Measurements from ENCODE around the gene LDHD. TPM values are rescaled to one million over a fixed set of nuclear protein-coding genes. Genes with fewer than 3 reads are reported as not detected.

LDHD gene
- total RNA-seq, 2 experiments from 2014 or later = not detected

DNA sequence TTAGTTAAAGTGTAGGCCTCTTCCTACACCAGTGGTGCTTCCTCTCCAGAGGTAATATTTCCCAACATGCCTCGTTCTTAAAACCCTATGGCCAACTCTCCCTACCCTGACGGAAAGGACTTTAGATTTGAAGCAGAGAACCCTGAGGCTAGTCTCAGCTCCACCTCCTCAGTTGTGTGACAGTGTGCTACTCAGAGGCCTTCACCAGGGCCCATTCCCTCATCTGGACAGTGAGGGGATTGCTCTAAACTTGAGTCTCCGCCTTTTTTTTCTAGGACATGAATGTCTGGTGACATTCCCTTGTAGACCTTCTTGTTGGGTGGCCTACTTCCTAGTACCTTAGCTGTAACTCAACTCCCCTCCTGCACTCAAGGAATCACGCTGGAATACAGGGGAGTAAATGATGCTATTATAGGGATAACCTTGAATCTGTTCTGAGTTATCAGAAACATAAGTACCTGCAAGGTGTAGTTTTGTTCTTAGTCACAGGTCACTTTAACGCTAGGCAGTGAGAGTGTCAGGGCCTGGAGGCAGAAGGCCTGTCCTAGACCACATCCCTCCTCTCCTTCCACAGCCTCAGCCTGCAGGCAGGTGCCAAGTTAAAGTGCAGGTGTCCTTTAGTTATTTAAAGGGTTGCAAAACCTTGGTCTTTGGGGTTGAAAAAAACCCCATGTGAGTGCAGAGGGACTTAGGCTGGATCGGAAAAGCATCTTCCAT, 26.9 kb downstream of the LDHD start:
- no peak for ATAC-seq (ENCODE audit: low read depth)
- DNase-seq = no peak
- POLR2A ChIA-PET = interaction anchor here (1.2 kb wide), 1 partner anchor 15 kb away, joined by 3 read pairs; no protein-coding TSS in a partner anchor
- H3K9me3 Mint-ChIP-seq = no peaks in the 10 kb centered on the region
- no peaks in the 10 kb centered on the region for H3K27me3 Mint-ChIP-seq
- peaks cover 5% of the 10 kb centered on the region for H3K36me3 Mint-ChIP-seq
- H3K4me1 Mint-ChIP-seq = peaks cover 9% of the 10 kb centered on the region
- no peak overlapping the region for H3K27ac Mint-ChIP-seq
- H3K4me3 Mint-ChIP-seq = no peak overlapping the region

DNA sequence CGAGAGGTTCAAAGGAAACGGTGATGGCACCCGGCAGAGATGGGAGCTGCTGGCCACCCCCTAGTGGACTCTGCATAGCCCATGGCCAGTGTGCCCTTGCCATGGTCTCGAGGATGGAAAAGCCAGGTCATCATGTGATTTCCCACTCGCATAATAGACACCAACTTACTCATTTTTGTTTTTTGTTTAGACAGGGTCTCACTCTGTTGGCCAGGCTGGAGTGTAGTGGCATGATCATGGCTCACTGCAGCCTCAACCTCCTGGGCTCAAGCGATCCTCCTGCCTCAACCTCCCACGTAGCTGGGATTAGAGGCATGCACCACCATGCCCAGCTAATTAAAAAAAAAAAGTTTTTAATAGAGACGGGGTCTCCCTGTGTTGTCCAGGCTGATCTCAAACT, 27.6 kb downstream of the LDHD start:
- peaks cover 5% of the 10 kb centered on the region for H3K36me3 Mint-ChIP-seq
- no peak for ATAC-seq (ENCODE audit: low read depth)
- H3K4me1 Mint-ChIP-seq = peaks cover 9% of the 10 kb centered on the region
- no peak overlapping the region for H3K4me3 Mint-ChIP-seq
- H3K9me3 Mint-ChIP-seq = no peaks in the 10 kb centered on the region
- POLR2A ChIA-PET = interaction anchor here (1.2 kb wide), 1 partner anchor 15 kb away, joined by 3 read pairs; no protein-coding TSS in a partner anchor
- H3K27me3 Mint-ChIP-seq = no peaks in the 10 kb centered on the region
- H3K27ac Mint-ChIP-seq = no peak overlapping the region
- DNase-seq = no peak

DNA sequence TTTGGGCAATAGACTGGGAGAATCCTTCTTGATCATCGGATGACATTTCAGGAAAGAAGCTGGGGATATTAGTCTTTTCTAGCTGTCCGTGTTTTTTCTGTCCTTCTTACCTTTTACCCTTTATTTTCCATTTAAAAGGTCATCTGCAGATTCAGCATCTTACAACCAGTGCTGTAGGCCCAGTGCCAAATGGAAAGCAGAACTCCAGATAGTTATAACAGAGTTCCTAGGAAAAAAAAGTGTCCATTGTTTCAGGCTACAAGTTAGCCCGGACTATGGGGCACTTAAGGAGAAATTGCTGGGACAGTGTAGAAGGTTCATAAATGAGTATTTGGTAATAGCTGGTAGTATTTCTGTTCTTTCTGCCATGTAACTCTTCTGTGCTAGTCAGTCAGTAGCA, 28.4 kb downstream of the LDHD start:
- H3K4me1 Mint-ChIP-seq = peaks cover 9% of the 10 kb centered on the region
- POLR2A ChIA-PET = interaction anchor here (1.2 kb wide), 1 partner anchor 14 kb away, joined by 3 read pairs; no protein-coding TSS in a partner anchor
- no peak overlapping the region for H3K27ac Mint-ChIP-seq

DNA sequence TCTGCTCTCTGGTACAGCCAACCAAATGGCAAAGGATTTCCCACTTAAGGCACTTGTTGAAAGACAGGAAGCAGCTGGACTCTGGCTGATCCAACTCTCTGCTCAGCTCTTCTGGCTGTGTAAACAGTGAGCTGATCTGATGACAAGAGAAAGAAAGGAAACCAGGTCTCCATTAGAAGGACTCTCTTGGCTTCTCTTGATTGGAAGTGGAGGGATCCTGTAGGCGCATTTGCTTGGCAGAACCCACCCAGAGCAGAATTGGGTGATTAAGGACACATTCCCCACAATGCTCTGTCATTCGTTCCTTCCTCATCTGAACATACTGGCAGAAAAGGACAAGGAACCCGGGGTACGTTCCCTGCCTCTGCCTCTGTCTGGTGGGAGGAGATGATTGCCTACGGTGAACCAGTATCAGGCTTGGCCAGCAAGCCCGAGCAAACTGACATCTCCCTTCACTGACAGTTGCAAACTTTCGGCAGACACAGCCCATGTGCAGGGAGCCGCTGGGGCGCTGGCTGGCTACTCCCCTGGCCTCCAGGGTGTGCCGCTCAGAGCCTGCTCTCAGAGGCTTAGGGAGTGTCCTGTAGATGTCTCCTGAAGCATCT, 29.1 kb downstream of the LDHD start:
- Mint-ChIP-seq H3K4me1 (peaks cover 9% of the 10 kb centered on the region), H3K27ac (no peak overlapping the region)

More for the DNA sequence above, 28.4 kb downstream of the LDHD start:
- DNase-seq (no peak), ATAC-seq (ENCODE audit: low read depth) (no peak)
- Mint-ChIP-seq H3K36me3 (peaks cover 4% of the 10 kb centered on the region), H3K4me3 (no peak overlapping the region), H3K9me3 (no peaks in the 10 kb centered on the region), H3K27me3 (no peaks in the 10 kb centered on the region)

DNA sequence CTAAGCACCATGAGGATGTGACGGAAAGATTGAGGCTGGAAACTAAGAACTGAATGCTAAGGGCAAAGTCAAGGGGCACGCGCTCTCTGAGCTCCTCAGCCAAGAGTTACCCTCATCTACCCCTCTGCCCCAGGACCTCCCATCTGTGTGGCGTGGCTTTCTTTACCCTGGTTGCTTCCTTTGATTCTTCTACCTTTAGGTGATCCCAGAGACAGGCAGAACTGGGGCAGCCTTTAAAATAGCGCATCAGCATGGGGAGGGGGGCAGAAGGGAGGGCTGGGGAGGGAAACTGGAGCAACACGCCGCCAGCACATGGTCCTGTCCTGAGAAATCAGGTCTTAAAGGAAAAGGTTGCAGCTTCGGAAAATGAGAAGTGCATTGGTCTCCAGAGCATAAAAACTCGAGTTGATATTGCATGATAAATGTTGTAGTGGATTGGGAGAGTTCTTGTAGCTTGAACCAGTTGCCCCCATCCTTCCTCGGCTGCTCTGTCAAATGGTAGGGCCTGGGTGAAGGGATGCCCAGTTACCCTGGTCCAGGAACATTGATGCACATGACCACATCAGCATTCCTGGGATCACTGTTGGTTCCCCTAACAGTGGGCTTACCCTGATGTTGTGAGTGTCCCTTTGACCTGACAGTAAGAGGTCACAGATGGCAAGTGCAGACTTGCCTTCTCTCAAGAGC, 29.7 kb downstream of the LDHD start:
- Mint-ChIP-seq H3K36me3 (peaks cover 6% of the 10 kb centered on the region), H3K27me3 (no peaks in the 10 kb centered on the region), H3K4me1 (peaks cover 9% of the 10 kb centered on the region), H3K4me3 (no peak overlapping the region), H3K27ac (no peak overlapping the region), H3K9me3 (no peaks in the 10 kb centered on the region)
- DNase-seq (no peak), ATAC-seq (ENCODE audit: low read depth) (no peak)
- POLR2A ChIA-PET = no interaction called here

More for the DNA sequence above, 29.1 kb downstream of the LDHD start:
- Mint-ChIP-seq H3K36me3 (peaks cover 6% of the 10 kb centered on the region), H3K9me3 (no peaks in the 10 kb centered on the region), H3K4me3 (no peak overlapping the region), H3K27me3 (no peaks in the 10 kb centered on the region)
- ATAC-seq (ENCODE audit: low read depth) (no peak), DNase-seq (no peak)
- POLR2A ChIA-PET = no interaction called here

DNA sequence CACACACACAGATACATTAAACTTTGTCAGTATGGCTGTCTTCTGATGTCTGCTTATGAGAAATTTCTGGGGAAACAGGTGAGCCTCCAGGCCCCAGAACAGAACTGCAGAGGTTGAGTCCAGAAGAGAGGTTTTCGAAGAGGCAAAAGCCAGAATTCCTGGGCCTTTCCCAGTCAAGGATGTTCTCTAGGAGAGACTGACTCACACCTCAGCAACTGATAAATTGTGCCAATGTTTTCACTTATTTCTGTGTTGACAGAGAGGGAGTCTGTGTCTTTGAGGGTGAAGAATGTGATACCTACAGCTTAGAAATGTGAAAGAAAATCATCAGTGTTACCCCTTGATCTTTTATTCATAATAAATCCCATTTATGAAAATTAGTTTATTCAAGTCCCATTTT, 30.3 kb downstream of the LDHD start:
- H3K27ac Mint-ChIP-seq = no peak overlapping the region

DNA sequence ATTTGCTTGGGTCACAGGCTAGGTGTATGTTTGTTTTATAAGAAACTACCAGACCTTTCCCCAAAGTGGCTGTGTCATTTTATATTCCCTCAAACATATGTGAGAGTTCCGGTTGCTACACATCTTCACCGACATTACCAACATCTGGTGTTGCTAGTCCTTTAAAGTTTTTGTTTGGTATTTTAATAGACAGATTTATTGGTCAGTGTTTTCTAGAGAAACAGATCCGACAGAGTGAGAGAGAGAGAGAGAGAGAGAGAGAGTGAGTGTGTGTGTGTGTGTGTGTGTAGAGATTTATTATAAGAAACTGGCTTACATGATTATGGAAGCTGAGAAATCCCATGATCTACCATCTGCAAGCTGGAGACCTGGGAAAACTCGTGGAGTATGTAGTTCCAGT, 31.0 kb downstream of the LDHD start:
- no peak overlapping the region for H3K27ac Mint-ChIP-seq
- no peak overlapping the region for H3K4me3 Mint-ChIP-seq
- H3K36me3 Mint-ChIP-seq = peaks cover 8% of the 10 kb centered on the region
- ATAC-seq (ENCODE audit: low read depth) (no peak), DNase-seq (no peak)
- no peaks in the 10 kb centered on the region for H3K27me3 Mint-ChIP-seq
- peaks cover 12% of the 10 kb centered on the region for H3K4me1 Mint-ChIP-seq
- POLR2A ChIA-PET = interaction anchor here (2.1 kb wide), 1 partner anchor 13 kb away, joined by 6 read pairs; no protein-coding TSS in a partner anchor
- no peaks in the 10 kb centered on the region for H3K9me3 Mint-ChIP-seq

More for the DNA sequence above, 30.3 kb downstream of the LDHD start:
- no peak for ATAC-seq (ENCODE audit: low read depth)
- Mint-ChIP-seq H3K9me3 (no peaks in the 10 kb centered on the region), H3K27me3 (no peaks in the 10 kb centered on the region), H3K4me3 (no peak overlapping the region), H3K4me1 (peaks cover 11% of the 10 kb centered on the region), H3K36me3 (peaks cover 7% of the 10 kb centered on the region)
- POLR2A ChIA-PET = interaction anchor here (2.1 kb wide), 1 partner anchor 13 kb away, joined by 6 read pairs; no protein-coding TSS in a partner anchor
- DNase-seq = no peak

DNA sequence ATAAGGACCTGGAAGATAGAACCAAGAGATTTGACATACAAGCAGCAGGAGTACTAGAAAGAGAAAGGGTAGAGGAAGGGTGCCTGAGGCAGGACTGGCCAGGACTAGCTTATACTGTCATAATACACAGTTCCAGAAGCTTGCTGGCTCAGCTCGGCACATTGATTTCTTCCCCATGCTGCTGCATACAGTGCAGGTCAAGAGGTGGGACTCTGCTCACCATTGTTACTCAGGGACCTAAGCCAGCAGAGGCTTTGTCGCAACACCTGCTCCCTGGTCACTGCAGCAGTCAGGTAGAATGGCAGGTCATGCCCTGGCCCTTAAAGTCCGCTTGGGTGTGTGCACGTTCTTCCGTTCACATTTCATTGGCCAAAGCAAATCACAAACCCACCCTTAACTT, 32.8 kb downstream of the LDHD start:
- Mint-ChIP-seq H3K9me3 (peaks cover 2% of the 10 kb centered on the region), H3K27me3 (no peaks in the 10 kb centered on the region), H3K27ac (no peak overlapping the region), H3K4me3 (no peak overlapping the region), H3K4me1 (peaks cover 6% of the 10 kb centered on the region), H3K36me3 (peaks cover 8% of the 10 kb centered on the region)
- POLR2A ChIA-PET = no interaction called here
- DNase-seq = no peak
- ATAC-seq (ENCODE audit: low read depth) = no peak

DNA sequence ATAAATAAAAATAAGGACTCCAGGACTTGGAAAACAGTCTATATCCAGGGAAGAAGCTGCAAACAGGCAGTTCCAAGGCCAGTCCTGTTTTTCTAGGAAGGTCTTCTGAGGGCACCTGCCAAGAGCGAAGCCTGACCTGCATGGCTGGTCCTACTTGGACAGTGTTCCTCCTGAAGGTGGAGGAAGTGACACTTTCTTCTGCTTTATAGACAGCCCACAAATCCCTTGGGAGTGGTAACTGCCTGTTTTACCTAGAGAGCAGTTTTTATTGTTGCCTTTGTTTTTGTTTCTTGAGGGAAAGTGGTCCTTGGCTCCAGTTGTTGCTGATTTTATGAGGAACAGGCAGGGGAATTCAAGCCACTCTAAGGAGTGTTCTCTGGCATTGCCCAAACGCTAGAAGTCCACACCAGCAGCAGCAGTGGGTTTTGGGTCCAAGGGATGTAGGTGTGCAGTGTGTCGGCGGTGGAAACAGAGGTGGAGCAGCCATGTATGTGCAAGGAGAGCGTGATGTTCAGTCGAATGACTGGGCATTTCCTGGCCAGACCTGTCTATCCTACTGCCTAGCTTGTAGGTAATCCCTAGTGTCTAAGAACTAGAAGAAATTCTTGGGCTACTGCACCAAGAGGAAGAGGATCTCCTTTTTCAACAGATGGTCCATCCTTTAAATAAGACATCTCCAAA, 35.3 kb downstream of the LDHD start:
- Mint-ChIP-seq H3K27ac (no peak overlapping the region), H3K36me3 (peaks cover 14% of the 10 kb centered on the region), H3K4me1 (peaks cover 13% of the 10 kb centered on the region), H3K9me3 (peaks cover 4% of the 10 kb centered on the region), H3K4me3 (no peak overlapping the region), H3K27me3 (no peaks in the 10 kb centered on the region)
- DNase-seq = no peak
- POLR2A ChIA-PET = no interaction called here
- ATAC-seq (ENCODE audit: low read depth) = no peak

DNA sequence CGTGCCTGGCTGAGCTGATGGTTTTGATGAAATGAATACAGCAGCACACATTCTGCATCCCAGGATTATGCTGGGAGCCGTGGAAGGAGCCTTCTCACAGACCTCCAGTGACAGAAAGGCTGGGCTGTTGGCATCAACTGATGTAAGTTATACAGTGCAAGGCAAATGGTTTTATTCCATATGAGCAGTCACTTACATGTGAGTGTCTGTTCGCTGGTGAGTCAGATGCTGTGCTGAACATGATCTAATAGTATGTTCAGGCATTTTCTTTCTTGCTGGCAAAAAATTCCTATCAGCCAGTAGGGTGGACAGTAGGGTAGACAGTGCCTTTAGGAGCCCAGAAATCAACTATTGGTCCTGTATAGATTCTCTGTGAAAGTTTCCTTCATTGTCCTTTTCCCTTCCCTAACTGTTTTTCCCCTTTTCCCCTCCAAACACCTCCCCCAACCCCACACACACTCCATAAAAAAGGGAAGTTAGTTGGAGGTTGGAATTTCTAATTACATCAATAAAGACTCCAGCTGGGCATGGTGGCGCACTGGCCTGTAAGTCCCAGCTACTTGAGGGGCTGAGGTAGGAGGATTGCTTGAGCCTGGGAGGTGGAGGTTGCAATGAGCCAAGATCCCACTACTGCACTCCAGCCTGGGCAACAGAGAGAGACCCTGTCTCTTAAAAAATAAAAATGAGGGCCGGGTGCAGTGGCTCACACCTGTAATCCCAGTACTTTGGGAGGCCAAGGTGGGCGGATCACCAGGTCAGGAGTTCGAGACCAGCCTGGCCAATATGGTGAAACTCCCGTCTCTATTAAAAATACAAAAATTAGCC, 36.2 kb downstream of the LDHD start:
- DNase-seq (no peak), ATAC-seq (ENCODE audit: low read depth) (no peak)
- no peak overlapping the region for H3K4me3 Mint-ChIP-seq
- peaks cover 20% of the 10 kb centered on the region for H3K4me1 Mint-ChIP-seq
- H3K27ac Mint-ChIP-seq = no peak overlapping the region
- H3K9me3 Mint-ChIP-seq = peaks cover 4% of the 10 kb centered on the region
- H3K27me3 Mint-ChIP-seq = no peaks in the 10 kb centered on the region
- H3K36me3 Mint-ChIP-seq = peaks cover 15% of the 10 kb centered on the region
- POLR2A ChIA-PET = no interaction called here

DNA sequence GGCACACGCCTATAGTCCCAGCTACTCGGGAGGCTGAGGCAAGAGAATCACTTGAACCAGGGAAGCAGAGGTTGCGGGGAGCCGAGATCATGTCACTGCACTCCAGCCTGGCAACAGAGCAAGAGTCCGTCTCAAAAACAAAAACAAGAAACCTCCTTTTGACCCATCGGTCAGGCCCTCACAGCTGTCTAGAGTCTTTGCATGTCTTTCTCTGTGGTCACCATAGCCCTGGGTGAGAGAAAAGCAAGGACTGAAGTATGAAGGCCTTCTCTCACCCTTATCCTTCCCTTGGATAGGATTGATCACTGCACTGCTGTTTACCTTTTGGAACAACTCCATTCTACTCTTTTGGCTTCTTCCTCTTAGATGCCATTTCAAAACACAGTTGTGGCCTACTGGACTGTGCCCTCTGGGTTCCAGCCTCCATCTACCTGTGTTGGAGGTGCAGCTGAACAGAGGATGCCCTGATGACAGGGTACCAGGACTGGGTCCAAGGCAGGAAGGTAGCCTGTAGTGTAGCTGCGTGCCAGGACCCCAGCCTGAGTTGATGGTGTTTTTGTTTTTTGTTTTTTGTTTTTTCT, 37.1 kb downstream of the LDHD start:
- H3K4me1 Mint-ChIP-seq = peaks cover 24% of the 10 kb centered on the region
- no peak overlapping the region for H3K27ac Mint-ChIP-seq
- no peak for ATAC-seq (ENCODE audit: low read depth)

DNA sequence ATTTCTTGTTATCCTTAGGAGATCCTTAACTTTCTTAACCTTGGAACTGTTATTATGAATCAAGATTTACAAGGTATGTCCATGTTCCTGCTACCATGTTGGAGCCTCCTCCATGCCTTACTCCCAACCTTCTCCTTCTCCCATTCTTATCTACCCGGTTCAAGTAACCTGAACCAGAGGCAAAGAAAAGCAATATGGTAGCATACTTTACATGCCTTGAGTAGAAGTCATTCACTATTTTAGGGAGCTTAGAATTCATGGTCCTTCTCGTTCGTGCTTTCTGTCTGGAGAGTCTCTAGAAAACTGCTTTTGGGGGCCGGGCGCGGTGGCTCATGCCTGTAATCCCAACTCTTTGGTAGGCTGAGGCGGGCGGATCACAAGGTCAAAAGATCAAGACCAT, 37.7 kb downstream of the LDHD start:
- ATAC-seq (ENCODE audit: low read depth) (no peak), DNase-seq (no peak)
- Mint-ChIP-seq H3K27ac (no peak overlapping the region), H3K27me3 (no peaks in the 10 kb centered on the region), H3K4me3 (no peak overlapping the region), H3K9me3 (peaks cover 4% of the 10 kb centered on the region), H3K36me3 (peaks cover 13% of the 10 kb centered on the region), H3K4me1 (peaks cover 29% of the 10 kb centered on the region)
- POLR2A ChIA-PET = no interaction called here

More for the DNA sequence above, 37.1 kb downstream of the LDHD start:
- no peak for DNase-seq
- peaks cover 4% of the 10 kb centered on the region for H3K9me3 Mint-ChIP-seq
- H3K36me3 Mint-ChIP-seq = peaks cover 13% of the 10 kb centered on the region
- H3K27me3 Mint-ChIP-seq = no peaks in the 10 kb centered on the region
- H3K4me3 Mint-ChIP-seq = no peak overlapping the region
- POLR2A ChIA-PET = no interaction called here
